Upper lobe of right lung (tissue), 1 donor: Measurements from ENCODE around the gene DEAF1. TPM values are rescaled to one million over a fixed set of nuclear protein-coding genes. Genes with fewer than 3 reads are reported as not detected.

Experiments used
- ATAC-seq: fragments of 200-7000 bp; cut with Tn5 transposase; one replicate; pipeline ENCODE4 v1.9.1; 2020; ENCODE audit warnings: mild to moderate bottlenecking, moderate library complexity
- DNase-seq: peaks from one replicate; pipeline ENCODE4 v3.0.0-alpha.2; 2020
- H3K27ac ChIP-seq: fragments of 200-600 bp; one replicate; pipeline ENCODE4 v1.8.0; 2022
- H3K27me3 ChIP-seq: fragments of 200-600 bp; one replicate; pipeline ENCODE4 v1.8.0; 2022; ENCODE audit warnings: mild to moderate bottlenecking
- H3K36me3 ChIP-seq: fragments of 200-600 bp; one replicate; pipeline ENCODE4 v1.8.0; 2022
- H3K4me1 ChIP-seq: fragments of 200-600 bp; one replicate; pipeline ENCODE4 v1.8.0; 2022
- H3K4me3 ChIP-seq: fragments of 200-600 bp; one replicate; pipeline ENCODE4 v1.8.0; 2022; ENCODE audit warnings: mild to moderate bottlenecking
- H3K9me3 ChIP-seq: fragments of 200-600 bp; one replicate; pipeline ENCODE4 v1.8.0; 2022
- intact Hi-C: fragments of 100-400 bp; cut with DNase I; formaldehyde crosslinking; loops from one replicate; pipeline ENCODE4 v1.11.0; 2022
- total RNA-seq: library from RNA; stranded (reverse); fragmentation: NEBNext Ultra II Directional; extraction: Animal tissue kit (Norgen Biotek cat#: 25700); gene quantifications from one replicate; pipeline ENCODE4 v1.2.1, GENCODE V29; 2021
- TF ChIP-seq, protein P1 (sequence below): fragments of 200-600 bp; IDR thresholded peaks from one replicate; pipeline ENCODE4 v1.8.0; 2022; ENCODE audit warnings: antibody characterized with exemption
- donor health status: DM: no; HTN: yes; CAD: no; lungs with severe emphysema.

DEAF1 gene
- total RNA-seq, 1 donor from 2014 or later = 27.1 TPM

DNA sequence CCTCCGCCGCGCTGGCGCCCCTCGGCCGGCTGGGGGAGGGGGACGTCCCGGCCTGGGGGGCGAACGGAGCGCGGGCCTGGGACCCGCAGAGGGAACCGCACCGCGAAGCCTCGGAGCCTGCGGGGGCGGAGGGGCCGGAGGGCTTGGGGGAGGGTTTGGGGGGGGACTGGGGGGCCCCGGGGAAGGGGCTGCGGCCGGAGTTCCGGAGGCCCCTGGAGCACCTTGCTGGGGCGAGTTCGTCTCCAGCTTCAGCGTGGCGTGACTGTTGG, 67.8 kb downstream of the DEAF1 start:
- H3K27me3 ChIP-seq = peaks cover 20% of the 10 kb centered on the region
- intact Hi-C loops = no loop called here
- no peak for ATAC-seq
- DNase-seq = no peak
- H3K36me3 ChIP-seq = no peaks in the 10 kb centered on the region
- TF ChIP-seq, protein P1, sequence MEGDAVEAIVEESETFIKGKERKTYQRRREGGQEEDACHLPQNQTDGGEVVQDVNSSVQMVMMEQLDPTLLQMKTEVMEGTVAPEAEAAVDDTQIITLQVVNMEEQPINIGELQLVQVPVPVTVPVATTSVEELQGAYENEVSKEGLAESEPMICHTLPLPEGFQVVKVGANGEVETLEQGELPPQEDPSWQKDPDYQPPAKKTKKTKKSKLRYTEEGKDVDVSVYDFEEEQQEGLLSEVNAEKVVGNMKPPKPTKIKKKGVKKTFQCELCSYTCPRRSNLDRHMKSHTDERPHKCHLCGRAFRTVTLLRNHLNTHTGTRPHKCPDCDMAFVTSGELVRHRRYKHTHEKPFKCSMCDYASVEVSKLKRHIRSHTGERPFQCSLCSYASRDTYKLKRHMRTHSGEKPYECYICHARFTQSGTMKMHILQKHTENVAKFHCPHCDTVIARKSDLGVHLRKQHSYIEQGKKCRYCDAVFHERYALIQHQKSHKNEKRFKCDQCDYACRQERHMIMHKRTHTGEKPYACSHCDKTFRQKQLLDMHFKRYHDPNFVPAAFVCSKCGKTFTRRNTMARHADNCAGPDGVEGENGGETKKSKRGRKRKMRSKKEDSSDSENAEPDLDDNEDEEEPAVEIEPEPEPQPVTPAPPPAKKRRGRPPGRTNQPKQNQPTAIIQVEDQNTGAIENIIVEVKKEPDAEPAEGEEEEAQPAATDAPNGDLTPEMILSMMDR = no peak
- no peaks in the 10 kb centered on the region for H3K4me1 ChIP-seq
- no peak overlapping the region for H3K27ac ChIP-seq
- no peaks in the 10 kb centered on the region for H3K9me3 ChIP-seq
- H3K4me3 ChIP-seq = no peak overlapping the region

DNA sequence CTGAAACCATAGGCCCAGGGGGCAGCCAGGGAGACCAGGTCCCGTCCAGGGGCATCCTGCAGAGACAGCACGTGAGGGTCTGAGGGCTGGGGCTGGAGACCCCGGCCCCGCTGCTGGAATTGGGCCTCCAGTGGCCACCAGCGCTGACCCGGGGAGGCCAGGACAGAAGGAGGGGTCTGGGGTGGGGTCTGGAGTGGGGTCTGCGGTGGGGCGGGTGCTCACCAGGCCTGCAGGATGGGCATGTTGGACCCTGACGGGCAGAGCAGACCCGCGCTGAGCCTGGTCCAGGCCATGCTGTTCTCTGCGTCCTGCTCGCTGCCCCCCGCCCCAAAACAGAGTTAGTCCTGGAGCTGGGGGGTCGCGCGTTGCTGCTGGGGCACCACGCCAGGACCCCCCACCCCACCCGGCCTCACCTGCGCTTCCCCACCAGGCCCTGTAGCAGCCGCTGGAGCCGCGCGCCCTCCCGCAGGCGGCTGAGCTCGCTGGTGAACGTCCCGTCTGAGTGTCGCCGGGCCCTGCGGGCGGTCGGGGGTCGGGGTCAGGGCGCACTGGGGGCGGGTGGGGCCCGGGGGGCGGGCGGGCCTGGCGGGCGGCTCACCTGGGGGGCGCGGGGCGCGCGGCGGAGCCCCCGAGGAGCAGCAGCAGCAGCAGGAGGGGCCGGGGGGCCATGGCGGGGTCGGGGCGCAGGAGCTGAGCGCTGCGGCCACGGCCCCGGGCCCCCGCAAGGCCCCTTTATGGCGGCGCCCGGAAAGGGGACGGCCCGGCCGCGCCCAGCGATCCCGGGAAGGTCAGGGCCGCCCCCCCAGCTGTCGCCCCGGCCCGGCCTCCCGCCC, 68.3 kb downstream of the DEAF1 start, which contains the start of gene SCT:
Gene SCT, minus strand, starts transcription at position 707 of the 833 bp plus-strand sequence. Its CDS starts 38 bp downstream, at position 669.
- TF ChIP-seq, protein P1 = no peak
- peaks cover 20% of the 10 kb centered on the region for H3K27me3 ChIP-seq
- no peaks in the 10 kb centered on the region for H3K9me3 ChIP-seq
- DNase-seq = no peak
- ATAC-seq = no peak
- H3K36me3 ChIP-seq = no peaks in the 10 kb centered on the region
- H3K4me1 ChIP-seq = no peaks in the 10 kb centered on the region
- no peak within 1 kb of the TSS for H3K4me3 ChIP-seq
- H3K27ac ChIP-seq = no peak within 1 kb of the TSS
- intact Hi-C loops = no loop called here

DNA sequence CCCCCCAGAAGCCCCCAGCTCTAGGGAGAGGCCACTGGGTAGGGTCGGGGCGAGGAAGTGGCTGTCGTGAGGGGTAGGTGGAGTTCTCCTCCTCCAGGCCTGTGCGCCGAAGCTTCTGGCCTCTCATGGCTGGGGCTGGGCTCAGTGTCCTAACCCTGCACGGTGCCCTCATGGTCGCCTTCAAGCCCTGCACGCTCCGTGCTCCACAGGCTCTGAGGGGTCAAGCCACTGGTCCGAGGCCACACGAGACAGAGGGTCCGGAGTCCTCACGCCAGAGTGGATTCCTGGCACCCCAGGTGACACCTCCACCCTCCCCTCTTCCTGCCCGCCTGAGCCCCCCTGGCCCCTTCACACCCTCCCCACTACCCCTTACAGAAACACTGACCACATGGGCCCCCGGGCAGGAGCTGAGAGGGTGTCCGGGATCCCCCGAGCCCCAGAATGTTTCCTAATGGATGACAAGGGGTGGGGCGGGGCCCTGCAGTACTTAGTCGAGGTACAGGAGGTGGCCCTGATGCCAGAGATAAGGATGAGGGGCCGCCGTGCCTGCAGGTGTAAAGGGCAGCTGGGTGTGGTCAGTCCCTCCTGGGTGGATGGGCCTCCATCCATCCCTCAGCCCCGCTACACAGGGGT, 69.3 kb downstream of the DEAF1 start:
- ATAC-seq (no peak), DNase-seq (no peak)
- Histone ChIP-seq H3K36me3 (no peaks in the 10 kb centered on the region), H3K4me1 (no peaks in the 10 kb centered on the region), H3K27me3 (peaks cover 20% of the 10 kb centered on the region), H3K9me3 (no peaks in the 10 kb centered on the region), H3K27ac (no peak overlapping the region), H3K4me3 (no peak overlapping the region)
- TF ChIP-seq, protein P1 = no peak
- intact Hi-C loops = no loop called here

- Histone ChIP-seq H3K9me3 (no peaks in the 10 kb centered on the region), H3K36me3 (no peaks in the 10 kb centered on the region), H3K27me3 (peaks cover 20% of the 10 kb centered on the region), H3K27ac (no peak within 1 kb of the TSS), H3K4me3 (no peak within 1 kb of the TSS), H3K4me1 (no peaks in the 10 kb centered on the region)
- TF ChIP-seq, protein P1 = no peak
- ATAC-seq (no peak), DNase-seq (no peak)
- intact Hi-C loops = no loop called here
These were observed 70.1 kb downstream of the DEAF1 start, which contains the start of gene CDHR5 for GRCh38 chr11:624705-625635. CDHR5 (minus strand) TSS chr11:624955; CDS start chr11:624902, 53 bp downstream.

DNA sequence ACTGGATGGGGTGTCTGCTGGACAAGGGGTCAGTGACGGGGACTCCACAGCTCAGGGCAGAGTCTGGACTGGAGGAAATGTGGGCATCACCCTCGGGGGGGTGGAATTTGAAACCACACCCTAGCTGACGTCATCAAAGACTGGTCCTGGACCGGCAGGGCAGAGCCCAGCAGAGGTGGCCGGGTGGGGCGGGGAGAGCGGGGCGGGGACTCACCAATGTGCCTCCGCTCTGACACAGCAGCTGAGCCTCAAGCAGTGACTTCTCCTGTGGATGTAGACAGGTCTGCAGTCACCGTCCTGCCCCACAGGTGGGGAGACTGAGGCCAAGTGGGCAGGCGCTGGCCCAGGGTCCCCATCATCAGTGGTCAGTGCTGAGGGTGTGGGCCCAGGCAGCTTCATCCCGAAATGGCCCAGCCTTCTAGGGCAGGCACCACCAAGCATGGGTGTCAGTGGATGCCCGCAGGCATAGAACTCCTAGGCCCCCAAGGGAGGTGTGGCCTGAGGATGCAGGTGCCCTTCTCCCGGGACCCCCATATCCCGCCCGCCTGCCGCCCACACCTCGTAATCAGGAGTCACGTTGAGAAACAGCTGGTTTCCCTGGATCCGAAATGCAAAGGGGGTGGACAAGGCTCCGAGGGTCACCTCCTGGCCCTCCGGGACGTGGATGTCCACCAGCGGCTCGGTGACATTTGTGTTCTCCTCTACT, 70.9 kb downstream of the DEAF1 start:
- ATAC-seq = no peak
- Histone ChIP-seq H3K27me3 (peaks cover 20% of the 10 kb centered on the region), H3K27ac (no peak overlapping the region), H3K4me3 (no peak overlapping the region), H3K9me3 (no peaks in the 10 kb centered on the region), H3K4me1 (no peaks in the 10 kb centered on the region), H3K36me3 (no peaks in the 10 kb centered on the region)
- TF ChIP-seq, protein P1 = no peak
- DNase-seq = no peak
- intact Hi-C loops = no loop called here
